ENCODE measurements around the gene PPIP5K2. TPM values are rescaled to one million over a fixed set of nuclear protein-coding genes. Genes with fewer than 3 reads are reported as not detected.

The PPIP5K2 gene
- total and polyA plus RNA-seq, 2 of the 8 experiments (the other 6 are each of a cell fraction or from before 2014, with no cell fraction given) = 14.8 to 46.6 TPM

DNA sequence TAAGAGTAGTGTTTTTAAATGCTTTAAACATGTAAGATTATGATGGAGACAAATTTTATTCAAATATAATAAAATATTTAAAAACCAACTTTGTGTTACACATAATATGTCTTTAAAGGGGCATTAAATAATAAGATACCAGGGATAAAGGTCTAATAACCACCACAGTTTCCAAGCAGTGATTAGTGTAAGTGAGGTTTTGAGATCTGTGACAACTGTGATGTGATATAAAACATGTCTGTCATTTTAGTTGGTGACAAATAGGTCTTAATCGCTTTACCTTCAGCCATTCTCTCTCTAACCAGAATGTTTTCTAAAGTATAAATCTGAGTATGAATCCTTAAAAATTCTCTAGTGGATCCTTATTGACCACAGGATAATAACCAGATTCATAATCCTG is 28.1 kb downstream of the PPIP5K2 start:
- Histone ChIP-seq H3K4me2 (ENCODE audit: insufficient read depth in 1 of 2, low read depth in 2 of 2, low read length in 2 of 2) (no peak overlapping the region), H3K4me1 (replicated peaks in 1 of 4; ENCODE audit: control insufficient read depth in 3 of 4, insufficient read depth in 4 of 4, low read length in 3 of 4) (no peaks in the 10 kb centered on the region), H3K4ac (replicated peaks; ENCODE audit: insufficient read length, low read depth, low read length) (no peak overlapping the region), H3K4me3 (ENCODE audit: extremely low read depth in 1 of 4, insufficient read depth in 2 of 4, low read depth in 3 of 4, low read length in 4 of 4) (no peak overlapping the region), H2BK15ac (ENCODE audit: low read length) (no peak overlapping the region), H2BK5ac (ENCODE audit: low read depth, low read length) (no peak overlapping the region), H3K23ac (ENCODE audit: insufficient read length) (no peak overlapping the region), H3K27me3 (replicated peaks in 1 of 4; ENCODE audit: control insufficient read depth in 3 of 4, extremely low read depth in 1 of 4, insufficient read depth in 3 of 4, low read length in 3 of 4) (no peaks in the 10 kb centered on the region), H2BK120ac (replicated peaks; ENCODE audit: low read depth, low read length) (no peak overlapping the region), H3K36me3 (ENCODE audit: control insufficient read depth in 2 of 4, insufficient read depth in 4 of 4, low read length in 3 of 4) (no peaks in the 10 kb centered on the region; a peak in 1 of 8 replicates), H2AFZ (ENCODE audit: low read length) (no peak overlapping the region), H4K5ac (ENCODE audit: insufficient read length, low read depth, low read length) (no peak overlapping the region), H2BK20ac (ENCODE audit: low read length) (no peak overlapping the region), H4K8ac (ENCODE audit: extremely low read depth, insufficient read depth, low read length) (no peak overlapping the region), H4K20me1 (replicated peaks in 1 of 2; ENCODE audit: control insufficient read depth in 1 of 2, insufficient read depth in 2 of 2, low read length in 2 of 2) (no peaks in the 10 kb centered on the region), H3K14ac (ENCODE audit: insufficient read length) (no peak overlapping the region), H3K79me1 (ENCODE audit: low read depth, low read length) (no peaks in the 10 kb centered on the region), H2AK5ac (ENCODE audit: low read depth, low read length) (no peak overlapping the region), H2BK12ac (ENCODE audit: low read depth, low read length) (no peak overlapping the region), H3K56ac (replicated peaks; ENCODE audit: insufficient read length, low read depth, low read length) (no peak overlapping the region), H3K79me2 (ENCODE audit: control insufficient read depth in 1 of 2, insufficient read depth in 2 of 2, low read length in 2 of 2) (no peaks in the 10 kb centered on the region), H3K27ac (ENCODE audit: low read depth, low read length) (no peak overlapping the region), H3K23me2 (ENCODE audit: low read depth, low read length) (no peaks in the 10 kb centered on the region), H3K18ac (ENCODE audit: extremely low read depth, low read length) (no peak overlapping the region), H4K91ac (replicated peaks; ENCODE audit: insufficient read length, low read length) (no peak overlapping the region), H3K9ac (replicated peaks in 1 of 4; ENCODE audit: extremely low read depth in 1 of 4, low read depth in 3 of 4, low read length in 3 of 4) (no peak overlapping the region), H3K9me3 (ENCODE audit: insufficient read depth in 2 of 2, low read depth in 1 of 2, low read length in 1 of 2) (no peaks in the 10 kb centered on the region)
- DNase-seq (ENCODE audit: low read depth in 1 of 2, low spot score in 2 of 2) (no peak), FAIRE-seq (no peak)
- ChIA-PET POLR2A (ENCODE audit: partially characterized antibody) (no interaction called here), CTCF (ENCODE audit: partially characterized antibody) (no interaction called here)
- 97% methylated on average over 1 of the region's 1 CpG; no CpG with 5 or more reads in 1 of the 2 experiments for WGBS, 2 experiments (ENCODE audit: extremely low coverage in 1 of 2, insufficient coverage in 1 of 2, insufficient read length in 1 of 2, insufficient replicate concordance in 2 of 2, low coverage in 1 of 2, low lambda C conversion rate in 2 of 2, missing lambda C conversion rate in 1 of 2)
- TF ChIP-seq, protein P1, sequence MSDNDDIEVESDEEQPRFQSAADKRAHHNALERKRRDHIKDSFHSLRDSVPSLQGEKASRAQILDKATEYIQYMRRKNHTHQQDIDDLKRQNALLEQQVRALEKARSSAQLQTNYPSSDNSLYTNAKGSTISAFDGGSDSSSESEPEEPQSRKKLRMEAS (IDR thresholded peaks at IDR 0.05) = no peak
- TF ChIP-seq SIRT6 (IDR thresholded peaks at IDR 0.05; ENCODE audit: low read length) (no peak), SUZ12 (IDR thresholded peaks at IDR 0.05; ENCODE audit: low read length) (no peak), ZNF274 (IDR thresholded peaks at IDR 0.05; ENCODE audit: borderline replicate concordance, extremely low read depth, low read length) (no peak), RXRA (IDR thresholded peaks at IDR 0.05; ENCODE audit: insufficient read depth, low read depth, low read length) (no peak)
- TF ChIP-seq, protein P2, sequence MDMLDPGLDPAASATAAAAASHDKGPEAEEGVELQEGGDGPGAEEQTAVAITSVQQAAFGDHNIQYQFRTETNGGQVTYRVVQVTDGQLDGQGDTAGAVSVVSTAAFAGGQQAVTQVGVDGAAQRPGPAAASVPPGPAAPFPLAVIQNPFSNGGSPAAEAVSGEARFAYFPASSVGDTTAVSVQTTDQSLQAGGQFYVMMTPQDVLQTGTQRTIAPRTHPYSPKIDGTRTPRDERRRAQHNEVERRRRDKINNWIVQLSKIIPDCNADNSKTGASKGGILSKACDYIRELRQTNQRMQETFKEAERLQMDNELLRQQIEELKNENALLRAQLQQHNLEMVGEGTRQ (IDR thresholded peaks at IDR 0.05; ENCODE audit: low read length) = no peak
- TF ChIP-seq, protein P3, sequence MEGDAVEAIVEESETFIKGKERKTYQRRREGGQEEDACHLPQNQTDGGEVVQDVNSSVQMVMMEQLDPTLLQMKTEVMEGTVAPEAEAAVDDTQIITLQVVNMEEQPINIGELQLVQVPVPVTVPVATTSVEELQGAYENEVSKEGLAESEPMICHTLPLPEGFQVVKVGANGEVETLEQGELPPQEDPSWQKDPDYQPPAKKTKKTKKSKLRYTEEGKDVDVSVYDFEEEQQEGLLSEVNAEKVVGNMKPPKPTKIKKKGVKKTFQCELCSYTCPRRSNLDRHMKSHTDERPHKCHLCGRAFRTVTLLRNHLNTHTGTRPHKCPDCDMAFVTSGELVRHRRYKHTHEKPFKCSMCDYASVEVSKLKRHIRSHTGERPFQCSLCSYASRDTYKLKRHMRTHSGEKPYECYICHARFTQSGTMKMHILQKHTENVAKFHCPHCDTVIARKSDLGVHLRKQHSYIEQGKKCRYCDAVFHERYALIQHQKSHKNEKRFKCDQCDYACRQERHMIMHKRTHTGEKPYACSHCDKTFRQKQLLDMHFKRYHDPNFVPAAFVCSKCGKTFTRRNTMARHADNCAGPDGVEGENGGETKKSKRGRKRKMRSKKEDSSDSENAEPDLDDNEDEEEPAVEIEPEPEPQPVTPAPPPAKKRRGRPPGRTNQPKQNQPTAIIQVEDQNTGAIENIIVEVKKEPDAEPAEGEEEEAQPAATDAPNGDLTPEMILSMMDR (IDR thresholded peaks at IDR 0.05; ENCODE audit: control extremely low read depth in 1 of 3, insufficient read depth in 1 of 3, low read depth in 1 of 3, low read length in 3 of 3) = no peak

Data from H1 (cell line).